HCT116 (cell line): ENCODE results near the gene TIAM2. TPM values are rescaled to one million over a fixed set of nuclear protein-coding genes. Genes with fewer than 3 reads are reported as not detected.
A peak's percentile ranks its signal among the peaks of the same experiment; 100 is the strongest.

Experiments used
- ATAC-seq: fragments of 200-7000 bp; cut with Tn5 transposase; 2 replicates; pipeline ENCODE4 v1.9.1; 2020; ENCODE audit warnings: mild to moderate bottlenecking, moderate library complexity
- BruUV-seq: library from RNA; stranded (reverse); fragments of 400-500 nt; replicated peaks from 2 replicates; lab custom pipeline; 2021; lab: Mats Ljungman, UMichigan
- CTCF ChIA-PET: fragments of 300-600 bp; sonication (Branson Sonifier 250); formaldehyde crosslinking; loops from one replicate; lab custom pipeline; 2021; ENCODE audit warnings: antibody characterized with exemption; lab: Charles Lee
- POLR2A ChIA-PET: fragments of 300-600, 350-600 bp; sonication (Branson Sonifier 250); formaldehyde crosslinking; loops from one replicate; lab custom pipeline; 2021; ENCODE audit warnings: antibody characterized with exemption; lab: Charles Lee
- RAD21 ChIA-PET, 2 experiments: fragments of 300-600 bp; sonication (Branson Sonifier 250); formaldehyde crosslinking; loops; one replicate each; lab custom pipeline; 2023; ENCODE audit warnings: low total read pairs in 2 of 2; ENCODE audit not compliant: uncharacterized antibody in 2 of 2, unreplicated experiment in 2 of 2, low non-redundant PET in 1 of 2; lab: Charles Lee
- DNase-seq: peaks from one replicate; pipeline ENCODE4 v3.0.0-alpha.2; 2010; ENCODE audit warnings: low read depth, low spot score
- H2AFZ ChIP-seq: fragments of 200-600 bp; shearing (Covaris generic), sonication (generic); 2 replicates; pipeline ENCODE4 v1.6.1; 2017; ENCODE audit warnings: low read depth, mixed run types, mixed read lengths, antibody characterized with exemption, low read length; ENCODE audit not compliant: poor library complexity, severe bottlenecking
- H3K27ac ChIP-seq: 2 replicates; pipeline ENCODE4 v1.5.1; 2012; ENCODE audit warnings: low read depth, low read length
- H3K27me3 ChIP-seq: fragments of 200-600 bp; sonication (generic); 2 replicates; pipeline ENCODE4 v1.6.1; 2016; ENCODE audit warnings: mixed run types, low read length, mixed read lengths; ENCODE audit not compliant: insufficient read depth
- H3K36me3 ChIP-seq, 2 experiments: fragments of 200-500 bp in 1 of 2; fragments of 200-600 bp in 1 of 2; sonication (Bioruptor generic) in 1 of 2; sonication (generic) in 1 of 2; 2 replicates each; pipeline versions ENCODE4 v1.5.1 to v1.6.1; 2014 to 2016; ENCODE audit warnings: low read length in 2 of 2, inconsistent platforms in 1 of 2, mixed read lengths in 1 of 2, mixed run types in 1 of 2; ENCODE audit not compliant: insufficient read depth in 2 of 2, control insufficient read depth in 1 of 2
- H3K4me1 ChIP-seq, 2 experiments: fragments of 200-600 bp in 1 of 2; sonication (generic) in 1 of 2; 2 replicates each; pipeline versions ENCODE4 v1.5.1 to v1.6.1; 2012 to 2017; ENCODE audit warnings: low read length in 2 of 2, inconsistent platforms in 1 of 2, mild to moderate bottlenecking in 1 of 2, mixed read lengths in 1 of 2, mixed run types in 1 of 2, moderate library complexity in 1 of 2; ENCODE audit not compliant: insufficient read depth in 2 of 2, control insufficient read depth in 1 of 2
- H3K4me2 ChIP-seq: fragments of 200-600 bp; sonication (generic); 2 replicates; pipeline ENCODE4 v1.6.1; 2017; ENCODE audit warnings: mixed run types, low read length, mixed read lengths
- H3K4me3 ChIP-seq, 2 experiments: fragments of 200-600 bp in 1 of 2; sonication (generic) in 1 of 2; replicated peaks in 1 of 2; 2 replicates each; pipeline ENCODE4 v1.5.1; 2011 to 2016; ENCODE audit warnings: low read length in 2 of 2, control low read depth in 1 of 2, low read depth in 1 of 2, mild to moderate bottlenecking in 1 of 2, mixed read lengths in 1 of 2, mixed run types in 1 of 2
- H3K79me2 ChIP-seq: fragments of 200-600 bp; sonication (generic); 2 replicates; pipeline ENCODE4 v1.6.1; 2017; ENCODE audit warnings: mild to moderate bottlenecking, mixed run types, low read length, moderate library complexity, mixed read lengths; ENCODE audit not compliant: insufficient read depth
- H3K9ac ChIP-seq: fragments of 200-600 bp; sonication (generic); 2 replicates; pipeline ENCODE4 v1.6.1; 2016; ENCODE audit warnings: low read length, mixed read lengths
- H3K9me2 ChIP-seq: fragments of 200-600 bp; sonication (generic), shearing (Covaris generic); 2 replicates; pipeline ENCODE4 v1.6.1; 2017; ENCODE audit warnings: mixed run types, mild to moderate bottlenecking, moderate library complexity; ENCODE audit not compliant: insufficient read depth
- H3K9me3 ChIP-seq, 2 experiments: fragments of 200-500 bp in 1 of 2; fragments of 200-600 bp in 1 of 2; sonication (Bioruptor generic) in 1 of 2; sonication (generic) in 1 of 2; 2 replicates each; pipeline ENCODE4 v1.6.1; 2014 to 2017; ENCODE audit warnings: low read length in 2 of 2, mixed read lengths in 2 of 2, inconsistent platforms in 1 of 2, low read depth in 1 of 2, mild to moderate bottlenecking in 1 of 2, mixed run types in 1 of 2, moderate library complexity in 1 of 2; ENCODE audit not compliant: control insufficient read depth in 1 of 2, insufficient read depth in 1 of 2
- H4K20me1 ChIP-seq: fragments of 200-600 bp; sonication (generic), shearing (Covaris generic); 2 replicates; pipeline ENCODE4 v1.6.1; 2017; ENCODE audit warnings: mixed run types, mild to moderate bottlenecking, moderate library complexity; ENCODE audit not compliant: insufficient read depth
- ATF3 ChIP-seq: IDR thresholded peaks from 2 replicates; pipeline ENCODE4 v1.6.1; 2012
- CBX3 ChIP-seq: IDR thresholded peaks from 2 replicates; pipeline ENCODE4 v1.6.1; 2012; ENCODE audit warnings: low read depth
- EGR1 ChIP-seq: IDR thresholded peaks from 2 replicates; pipeline ENCODE4 v1.6.1; 2012; ENCODE audit warnings: low read depth
- ELF1 ChIP-seq: IDR thresholded peaks from 2 replicates; pipeline ENCODE4 v1.6.1; 2012; ENCODE audit warnings: low read depth, borderline replicate concordance
- EZH2 ChIP-seq: fragments of 200-600 bp; sonication (generic); IDR thresholded peaks from 2 replicates; pipeline ENCODE4 v1.6.1; 2017; ENCODE audit warnings: antibody characterized with exemption, mixed run types
- EZH2phosphoT487 ChIP-seq: fragments of 200-600 bp; IDR thresholded peaks from 2 replicates; pipeline ENCODE4 v1.6.1; 2018; ENCODE audit warnings: antibody characterized with exemption, borderline replicate concordance
- FOSL1 ChIP-seq: IDR thresholded peaks from 2 replicates; pipeline ENCODE4 v1.6.1; 2012; ENCODE audit warnings: low read depth
- JUND ChIP-seq: IDR thresholded peaks from 2 replicates; pipeline ENCODE4 v1.6.1; 2012
- POLR2A ChIP-seq: IDR thresholded peaks from 2 replicates; pipeline ENCODE4 v1.7.0; 2011; ENCODE audit warnings: borderline replicate concordance; ENCODE audit not compliant: insufficient read depth, insufficient read length; ENCODE audit errors: extremely low read depth
- POLR2AphosphoS5 ChIP-seq: IDR thresholded peaks from 2 replicates; pipeline ENCODE4 v1.6.1; 2011; ENCODE audit warnings: mild to moderate bottlenecking, low read depth, low read length, moderate library complexity
- RAD21 ChIP-seq: IDR thresholded peaks from 2 replicates; pipeline ENCODE4 v1.6.1; 2012; ENCODE audit warnings: low read depth, mild to moderate bottlenecking
- REST ChIP-seq: IDR thresholded peaks from 2 replicates; pipeline ENCODE4 v1.6.1; 2012; ENCODE audit warnings: low read depth
- SIN3A ChIP-seq: IDR thresholded peaks from 2 replicates; pipeline ENCODE4 v1.6.1; 2012; ENCODE audit warnings: low read depth
- SP1 ChIP-seq: IDR thresholded peaks from 2 replicates; pipeline ENCODE4 v1.6.1; 2012; ENCODE audit warnings: low read depth
- SRF ChIP-seq: IDR thresholded peaks from 2 replicates; pipeline ENCODE4 v1.6.1; 2012; ENCODE audit warnings: low read depth
- TCF7L2 ChIP-seq: IDR thresholded peaks from 2 replicates; pipeline ENCODE4 v1.7.0; 2011; ENCODE audit warnings: borderline replicate concordance, inconsistent platforms; ENCODE audit not compliant: insufficient read depth, insufficient read length; ENCODE audit errors: extremely low read depth
- YY1 ChIP-seq: IDR thresholded peaks from 2 replicates; pipeline ENCODE4 v1.6.1; 2011; ENCODE audit warnings: low read length, low read depth, moderate library complexity, mild to moderate bottlenecking; ENCODE audit not compliant: insufficient replicate concordance; ENCODE audit errors: extremely low read depth
- ZFX ChIP-seq: fragments of 450-650 bp; IDR thresholded peaks from 2 replicates; pipeline ENCODE4 v1.6.1; 2017
- ZNF274 ChIP-seq: fragments of 200-500 bp; sonication (Bioruptor generic); IDR thresholded peaks from 2 replicates; pipeline ENCODE4 v1.6.1; 2014; ENCODE audit warnings: mild to moderate bottlenecking, low read depth, low read length, inconsistent platforms
- intact Hi-C: fragments of 100-400 bp; cut with micrococcal nuclease; formaldehyde crosslinking; loops from 2 replicates; pipeline ENCODE4 v1.10.0; 2022
- total RNA-seq: library from RNA; stranded (reverse); gene quantifications from one replicate; pipeline ENCODE4 v1.2.1, GENCODE V29; 2021; ENCODE audit not compliant: unreplicated experiment

Gene TIAM2
- total RNA-seq, 1 experiment from 2014 or later, result 9.4 TPM

- Histone ChIP-seq H3K4me3 (peak overlapping the region in 1 of 2 experiments; percentile 36; a peak in 2 of 4 replicates), H2AFZ (peak overlapping the region; percentile 77), H3K79me2 (no peaks in the 10 kb centered on the region), H3K9me3 (no peaks in the 10 kb centered on the region), H3K27me3 (no peaks in the 10 kb centered on the region), H3K9ac (peak overlapping the region; percentile 11; the same call in 1 of the 2 replicates), H3K27ac (peak overlapping the region; percentile 48), H4K20me1 (no peaks in the 10 kb centered on the region), H3K4me2 (peak overlapping the region; percentile 75), H3K36me3 (no peaks in the 10 kb centered on the region), H3K4me1 (peaks cover 29 to 33% of the 10 kb centered on the region in 2 experiments), H3K9me2 (no peaks in the 10 kb centered on the region)
- peak; percentile 69 for ATAC-seq
- no TSS peak for BruUV-seq
- TF ChIP-seq JUND, result peak; percentile 57
- TF ChIP-seq ZFX, result no peak
- peak; percentile 67 for TF ChIP-seq FOSL1
- TF ChIP-seq SRF, result peak; percentile 45; the same call in 1 of the 2 replicates
- RAD21 ChIA-PET, result no interaction called here
- CTCF ChIA-PET, result no interaction called here
- POLR2A ChIA-PET, result no interaction called here
- intact Hi-C loops, result no loop called here
- peak; percentile 28 for DNase-seq
Measured at GRCh38 chr6:155201461-155202226, 206.5 kb downstream of the TIAM2 start.

DNA sequence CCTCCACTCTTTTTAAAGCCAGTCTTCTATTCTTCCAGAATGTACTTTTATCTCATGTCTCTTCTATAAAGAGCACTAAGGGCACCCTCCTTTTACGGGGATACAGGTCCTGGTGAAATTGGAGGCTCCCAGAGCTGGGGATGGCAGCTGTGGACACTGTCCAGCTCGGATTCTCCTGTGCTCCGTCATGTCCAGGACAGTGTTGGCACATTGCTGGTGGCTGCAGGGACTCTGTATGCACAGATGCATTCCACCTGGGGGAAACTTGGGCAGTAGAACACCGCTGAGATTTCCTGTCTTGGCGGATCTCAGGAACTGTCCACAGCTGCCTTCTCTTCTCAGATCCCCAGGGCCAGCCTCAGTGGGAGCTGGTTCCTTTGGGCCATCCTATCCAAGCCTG, 212.1 kb downstream of the TIAM2 start:
- no peak overlapping the region for H3K9ac ChIP-seq
- no TSS peak for BruUV-seq
- no peaks in the 10 kb centered on the region for H3K9me3 ChIP-seq
- no peak for TF ChIP-seq SP1
- no peak for TF ChIP-seq REST
- no peak for TF ChIP-seq ZNF274
- TF ChIP-seq FOSL1, result no peak
- TF ChIP-seq ELF1, result no peak
- no peak for TF ChIP-seq POLR2AphosphoS5
- no peak for TF ChIP-seq SRF
- TF ChIP-seq EZH2phosphoT487, result no peak
- TF ChIP-seq CBX3, result no peak
- TF ChIP-seq RAD21, result no peak
- no peak for TF ChIP-seq ATF3
- TF ChIP-seq SIN3A, result no peak
- no peak for TF ChIP-seq TCF7L2
- no peak for TF ChIP-seq POLR2A
- TF ChIP-seq EZH2, result no peak
- TF ChIP-seq EGR1, result no peak
- TF ChIP-seq YY1, result no peak
- H3K4me2 ChIP-seq, result no peak overlapping the region
- no peaks in the 10 kb centered on the region for H3K79me2 ChIP-seq
- H3K27ac ChIP-seq, result no peak overlapping the region
- no peak for DNase-seq
- no peak overlapping the region for H2AFZ ChIP-seq
- H3K27me3 ChIP-seq, result no peaks in the 10 kb centered on the region
- RAD21 ChIA-PET, result no interaction called here
- POLR2A ChIA-PET, result no interaction called here
- no peak overlapping the region for H3K4me3 ChIP-seq
- ATAC-seq, result no peak
- H3K36me3 ChIP-seq, result no peaks in the 10 kb centered on the region
- peaks cover 6 to 11% of the 10 kb centered on the region in 2 experiments for H3K4me1 ChIP-seq
- no peaks in the 10 kb centered on the region for H4K20me1 ChIP-seq
- intact Hi-C loops, result no loop called here
- CTCF ChIA-PET, result no interaction called here
- H3K9me2 ChIP-seq, result no peaks in the 10 kb centered on the region
